HepG2 (cell line): ENCODE data around the gene DDC. TPM values are rescaled to one million over a fixed set of nuclear protein-coding genes. Genes with fewer than 3 reads are reported as not detected.

Experiments
- ATM ChIP-seq: fragments of 450-650 bp; IDR thresholded peaks from 2 replicates; pipeline ENCODE4 v1.7.1; 2017; ENCODE audit warnings: mild to moderate bottlenecking, borderline replicate concordance
- BCL6 ChIP-seq: IDR thresholded peaks from 2 replicates; pipeline ENCODE4 v1.6.1; 2016; ENCODE audit warnings: missing genetic modification reagents, missing compliant biosample characterization
- CBX2 ChIP-seq, 2 experiments: fragments of 200-600 bp in 1 of 2; sonication (generic); formaldehyde crosslinking in 1 of 2; IDR thresholded peaks; 2 replicates each; pipeline versions ENCODE4 v1.7.0 to v1.8.1; 2018 to 2022; ENCODE audit warnings: low read depth in 2 of 2, low read length in 1 of 2, mild to moderate bottlenecking in 1 of 2, missing genetic modification reagents in 1 of 2
- HBP1 ChIP-seq: IDR thresholded peaks from 2 replicates; pipeline ENCODE4 v1.6.1; 2016; ENCODE audit warnings: low read depth, control low read depth
- HES4 ChIP-seq: sonication (generic); formaldehyde crosslinking; IDR thresholded peaks from 2 replicates; pipeline ENCODE4 v1.9.0; 2021; ENCODE audit warnings: mild to moderate bottlenecking, missing genetic modification reagents, borderline replicate concordance
- KLF16 ChIP-seq, 2 experiments: sonication (generic) in 1 of 2; formaldehyde crosslinking in 1 of 2; IDR thresholded peaks; 2 replicates each; pipeline versions ENCODE4 v1.6.1 to v1.8.0; 2016 to 2023; ENCODE audit warnings: missing genetic modification reagents in 2 of 2, missing compliant biosample characterization in 1 of 2
- MBNL3 ChIP-seq: fragments of 250-450 bp; sonication (Bioruptor Pico); conservative IDR thresholded peaks from 2 replicates; pipeline ENCODE4 v1.8.0; 2022; ENCODE audit warnings: mild to moderate bottlenecking, inconsistent platforms
- MXI1 ChIP-seq: IDR thresholded peaks from 3 replicates; pipeline ENCODE4 v1.6.1; 2012; ENCODE audit warnings: low read depth, low read length, inconsistent platforms, borderline replicate concordance
- PAWR ChIP-seq: sonication (generic); formaldehyde crosslinking; IDR thresholded peaks from 2 replicates; pipeline ENCODE4 v1.4.0; 2020; ENCODE audit warnings: missing genetic modification reagents, mild to moderate bottlenecking, borderline replicate concordance
- SP1 ChIP-seq, 2 experiments: fragments of 450-650 bp in 1 of 2; sonication (generic) in 1 of 2; formaldehyde crosslinking in 1 of 2; IDR thresholded peaks; 2 replicates each; pipeline versions ENCODE4 v1.4.0 to v1.6.1; 2016 to 2020; ENCODE audit warnings: missing genetic modification reagents in 1 of 2
- TFDP1 ChIP-seq: IDR thresholded peaks from 2 replicates; pipeline ENCODE4 v1.6.1; 2016; ENCODE audit warnings: missing compliant biosample characterization, missing genetic modification reagents, borderline replicate concordance
- ZFP91 ChIP-seq: sonication (generic); formaldehyde crosslinking; IDR thresholded peaks from 2 replicates; pipeline ENCODE4 v1.9.0; 2022; ENCODE audit warnings: missing genetic modification reagents, mild to moderate bottlenecking, borderline replicate concordance
- ZNF318 ChIP-seq: sonication (generic); formaldehyde crosslinking; IDR thresholded peaks from 2 replicates; pipeline ENCODE4 v1.4.0; 2020; ENCODE audit warnings: mild to moderate bottlenecking, missing genetic modification reagents
- ZNF468 ChIP-seq: sonication (generic); formaldehyde crosslinking; IDR thresholded peaks from 2 replicates; pipeline ENCODE4 v1.8.0; 2022; ENCODE audit warnings: mild to moderate bottlenecking, moderate library complexity, missing genetic modification reagents
- polyA plus RNA-seq, 8 experiments: library from polyadenylated mRNA; depleted of rRNA in 3 of 8; stranded (reverse) in 7 of 8; unstranded in 1 of 8; fragments of >200 nt; fragmentation: Illumina TruSeq in 4 of 8; extraction: Trizol in 4 of 8; gene quantifications; 2 replicates each; pipeline versions ENCODE4 v1.2.1 to v1.2.3, GENCODE V29; 2011 to 2016; ENCODE audit warnings: low read depth in 4 of 8, missing spikeins in 1 of 8, mixed read lengths in 1 of 8; ENCODE audit not compliant: insufficient read depth in 1 of 8
- total RNA-seq, 5 experiments: library from RNA; depleted of rRNA; stranded (reverse); fragments of >200 nt; fragmentation: Illumina TruSeq; extraction: Trizol; gene quantifications; 2 replicates each; pipeline ENCODE4 v1.2.3, GENCODE V29; 2016; ENCODE audit warnings: low read depth in 1 of 5

The DDC gene
- total and polyA plus RNA-seq, 2 of the 13 experiments (the other 11 are each of a cell fraction or from before 2014, with no cell fraction given), result 11.7 to 93.3 TPM

- TF ChIP-seq HBP1 (0 out of 2 replicates have a peak, but pooled peaks have one; percentile 62), SP1 (IDR thresholded peaks at IDR 0.05) (no peak), SP1 (CRISPR knock-in tag; IDR thresholded peaks at IDR 0.05) (0 out of 2 replicates have a peak, but pooled peaks have one; percentile 36), ZNF318 (CRISPR knock-in tag) (no peak), ATM (no peak), HES4 (0 out of 2 replicates have a peak, but pooled peaks have one; percentile 24), PAWR (CRISPR knock-in tag) (no peak), ZFP91 (CRISPR knock-in tag) (peak; percentile 57), ZNF468 (CRISPR knock-in tag) (no peak), TFDP1 (CRISPR knock-in tag) (peak; percentile 93), MXI1 (peak; percentile 66; the same call in 1 of the 3 replicates), BCL6 (no peak), CBX2 (IDR thresholded peaks at IDR 0.05; ENCODE audit: low read depth, low read length) (no peak), CBX2 (CRISPR knock-in tag; IDR thresholded peaks at IDR 0.05; ENCODE audit: low read depth) (no peak), MBNL3 (CRISPR knock-in tag) (no peak), KLF16 (CRISPR knock-in tag; IDR thresholded peaks at IDR 0.05) (0 out of 4 replicates have a peak, but pooled peaks of 1 of the 2 experiments have one; percentile 45)
These were observed 97.2 kb downstream of the DDC start (continued) for GRCh38 chr7:50467817-50468610.
